ENCODE measurements around the gene EXOSC3.
"Not testable (repeated sequence)": the region's sequence is repeated elsewhere in the genome, so short reads cannot be mapped to it uniquely, and the experiment has no call there.

EXOSC3 gene

DNA sequence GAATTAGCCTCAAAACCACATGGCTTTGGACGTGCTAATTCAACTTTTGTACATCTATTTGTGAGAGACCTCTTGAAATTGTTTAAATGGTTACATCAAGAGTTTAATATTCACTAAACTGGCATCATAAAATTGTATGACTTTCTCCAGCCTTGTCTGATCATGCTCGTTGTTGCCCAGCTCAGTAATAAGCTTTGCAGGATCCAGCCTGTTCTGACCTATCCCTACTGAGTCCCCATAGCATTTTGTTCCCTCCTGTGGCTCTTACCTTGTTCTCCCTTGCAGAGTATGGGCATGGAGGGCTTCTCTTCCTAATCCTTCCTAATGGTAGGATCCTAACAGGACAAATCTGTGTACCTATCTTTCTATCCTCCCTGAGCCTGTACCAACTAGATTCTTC is 6.3 kb downstream of the EXOSC3 start:
- DNase-seq (ENCODE audit: extremely low spot score) = no peak
- ChIA-PET POLR2A (interaction anchor here (0.7 kb wide), 1 partner anchor 406 kb away, joined by 4 read pairs; no protein-coding TSS in a partner anchor), CTCF (no interaction called here)
- TF ChIP-seq, protein P1, sequence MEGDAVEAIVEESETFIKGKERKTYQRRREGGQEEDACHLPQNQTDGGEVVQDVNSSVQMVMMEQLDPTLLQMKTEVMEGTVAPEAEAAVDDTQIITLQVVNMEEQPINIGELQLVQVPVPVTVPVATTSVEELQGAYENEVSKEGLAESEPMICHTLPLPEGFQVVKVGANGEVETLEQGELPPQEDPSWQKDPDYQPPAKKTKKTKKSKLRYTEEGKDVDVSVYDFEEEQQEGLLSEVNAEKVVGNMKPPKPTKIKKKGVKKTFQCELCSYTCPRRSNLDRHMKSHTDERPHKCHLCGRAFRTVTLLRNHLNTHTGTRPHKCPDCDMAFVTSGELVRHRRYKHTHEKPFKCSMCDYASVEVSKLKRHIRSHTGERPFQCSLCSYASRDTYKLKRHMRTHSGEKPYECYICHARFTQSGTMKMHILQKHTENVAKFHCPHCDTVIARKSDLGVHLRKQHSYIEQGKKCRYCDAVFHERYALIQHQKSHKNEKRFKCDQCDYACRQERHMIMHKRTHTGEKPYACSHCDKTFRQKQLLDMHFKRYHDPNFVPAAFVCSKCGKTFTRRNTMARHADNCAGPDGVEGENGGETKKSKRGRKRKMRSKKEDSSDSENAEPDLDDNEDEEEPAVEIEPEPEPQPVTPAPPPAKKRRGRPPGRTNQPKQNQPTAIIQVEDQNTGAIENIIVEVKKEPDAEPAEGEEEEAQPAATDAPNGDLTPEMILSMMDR (IDR thresholded peaks at IDR 0.05; ENCODE audit: control extremely low read depth, extremely low read depth, low read depth, missing control alignments) = no peak

DNA sequence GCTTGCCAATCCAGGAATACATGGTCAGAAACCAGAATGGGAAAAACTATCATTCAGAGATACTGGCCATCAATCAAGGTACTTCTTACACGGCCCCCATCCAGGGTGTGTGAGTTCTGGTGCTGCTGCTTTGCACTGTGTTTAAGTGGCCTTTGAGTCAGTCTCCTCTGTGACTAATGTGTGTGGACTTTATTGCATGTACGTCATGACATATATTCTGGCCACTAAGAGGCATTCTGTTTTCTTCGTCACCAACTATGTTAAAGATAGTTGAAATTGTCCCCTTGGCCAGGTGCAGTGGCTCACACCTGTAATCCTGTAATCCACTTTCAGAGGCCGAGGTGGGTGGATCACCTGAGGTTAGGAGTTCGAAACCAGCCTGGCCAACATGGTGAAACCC is 8.5 kb downstream of the EXOSC3 start:
- ChIA-PET CTCF (interaction anchor here (0.9 kb wide), 1 partner anchor 8 kb away, joined by 3 read pairs; the partner anchor contains the start of gene EXOSC3), POLR2A (no interaction called here)
- TF ChIP-seq, protein P1 (IDR thresholded peaks at IDR 0.05; ENCODE audit: control extremely low read depth, extremely low read depth, low read depth, missing control alignments) = no peak
- DNase-seq (ENCODE audit: extremely low spot score) = no peak

DNA sequence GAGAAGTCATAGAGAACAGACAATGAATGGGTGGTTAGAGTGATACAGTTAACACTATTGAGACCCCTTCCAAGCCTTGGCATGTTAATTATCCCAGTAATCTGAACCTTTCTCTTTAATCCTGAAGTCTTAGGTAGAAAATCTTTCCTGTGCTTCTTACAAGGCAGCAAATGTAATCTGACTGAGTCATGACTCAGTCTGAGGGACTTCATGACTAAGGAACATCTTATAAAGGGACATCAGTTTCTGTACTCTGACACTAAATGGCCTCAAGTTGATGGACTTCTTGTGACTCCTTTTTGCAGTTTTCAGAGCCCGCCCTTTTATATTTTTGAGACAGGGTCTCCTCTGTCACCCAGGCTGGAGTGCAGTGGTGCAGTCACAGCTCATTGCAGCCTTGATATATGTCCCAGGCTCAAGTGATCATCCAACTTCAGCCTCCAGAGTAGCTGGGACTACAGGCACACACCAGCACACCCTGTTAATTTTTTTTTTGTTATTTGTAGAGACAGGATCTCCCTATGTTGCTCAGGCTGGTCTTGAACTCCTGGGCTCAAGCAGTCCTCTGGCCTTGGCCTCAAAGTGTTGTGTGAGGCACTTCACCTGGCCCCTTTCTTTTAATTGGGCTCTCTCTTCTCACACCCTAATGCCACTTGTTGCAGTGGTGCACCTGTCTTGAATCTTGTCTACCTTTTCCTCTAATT is 9.5 kb downstream of the EXOSC3 start:
- POLR2A ChIA-PET = no interaction called here
- TF ChIP-seq, protein P1 (IDR thresholded peaks at IDR 0.05; ENCODE audit: control extremely low read depth, extremely low read depth, low read depth, missing control alignments) = no peak
- DNase-seq (ENCODE audit: extremely low spot score) = no peak
- CTCF ChIA-PET = interaction anchor here (0.9 to 1.5 kb wide), 3 partner anchors 8 to 18 kb away, joined by 3 to 5 read pairs (median 3); partner anchors contain the start of gene EXOSC3

DNA sequence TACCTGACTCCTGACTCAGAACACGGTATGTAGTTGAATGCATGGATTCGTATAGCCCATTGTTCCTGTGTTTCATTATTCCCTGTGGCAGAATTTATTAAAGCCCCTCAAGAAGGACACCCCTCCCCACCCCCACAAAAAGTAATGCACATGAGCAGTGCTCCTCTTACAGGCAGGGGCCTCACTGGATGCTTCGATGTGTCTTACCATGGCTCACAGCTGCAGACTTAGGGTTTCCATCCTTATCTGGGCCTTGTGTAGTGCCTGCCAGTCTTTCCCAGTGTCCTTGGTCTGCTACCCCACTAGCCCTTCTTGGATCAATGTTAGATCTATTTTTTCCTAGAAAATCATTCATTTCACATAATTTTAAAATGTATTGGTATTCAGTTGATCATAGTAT is 14.9 kb downstream of the EXOSC3 start:
- no peak for DNase-seq (ENCODE audit: extremely low spot score)
- POLR2A ChIA-PET = interaction anchor here (0.7 kb wide), 1 partner anchor 31 kb away, joined by 5 read pairs; no protein-coding TSS in a partner anchor
- TF ChIP-seq, protein P1 (IDR thresholded peaks at IDR 0.05; ENCODE audit: control extremely low read depth, extremely low read depth, low read depth, missing control alignments) = no peak
- CTCF ChIA-PET = interaction anchor here (1.9 kb wide), 1 partner anchor 20 kb away, joined by 4 read pairs; no protein-coding TSS in a partner anchor

DNA sequence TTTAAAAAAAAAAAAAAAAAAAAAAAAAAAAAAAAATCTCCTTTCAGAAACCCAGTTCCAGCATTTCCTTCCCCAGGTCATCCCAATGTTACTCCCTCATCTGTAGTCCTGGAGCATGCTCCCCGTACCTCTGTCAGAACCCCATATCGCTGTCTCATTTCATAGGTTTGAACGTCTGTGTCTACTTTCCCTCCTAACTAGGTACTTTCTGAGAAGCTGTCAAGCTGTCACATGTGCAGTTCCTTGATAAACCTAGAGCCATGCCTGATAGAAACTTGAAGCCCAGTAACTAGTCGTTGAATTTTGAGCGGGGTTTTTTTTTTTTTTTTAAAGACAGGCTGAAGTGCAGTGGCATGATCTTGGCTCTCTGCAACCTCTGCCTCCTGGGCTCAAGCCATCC is 15.6 kb downstream of the EXOSC3 start:
- TF ChIP-seq, protein P1 (IDR thresholded peaks at IDR 0.05; ENCODE audit: control extremely low read depth, extremely low read depth, low read depth, missing control alignments) = no peak
- CTCF ChIA-PET = interaction anchor here (1.9 kb wide), 1 partner anchor 21 kb away, joined by 4 read pairs; no protein-coding TSS in a partner anchor
- no peak for DNase-seq (ENCODE audit: extremely low spot score)
- POLR2A ChIA-PET = interaction anchor here (0.7 to 1.3 kb wide), 2 partner anchors 16 to 32 kb away, joined by 3 to 5 read pairs; partner anchors contain the start of gene EXOSC3

DNA sequence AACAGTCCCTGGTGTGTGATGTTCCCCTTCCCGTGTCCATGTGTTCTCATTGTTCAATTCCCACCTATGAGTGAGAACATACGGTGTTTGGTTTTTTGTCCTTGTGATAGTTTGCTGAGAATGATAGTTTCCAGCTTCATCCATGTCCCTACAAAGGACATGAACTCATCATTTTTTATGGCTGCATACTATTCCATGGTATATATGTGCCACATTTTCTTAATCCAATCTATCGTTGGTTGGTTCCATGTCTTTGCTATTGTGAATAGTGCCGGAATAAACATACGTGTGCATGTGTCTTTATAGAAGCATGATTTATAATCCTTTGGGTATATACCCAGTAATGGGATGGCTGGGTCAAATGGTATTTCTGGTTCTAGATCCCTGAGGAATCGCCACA is 19.6 kb downstream of the EXOSC3 start:
- POLR2A ChIA-PET; CTCF ChIA-PET; DNase-seq (ENCODE audit: extremely low spot score): not testable (repeated sequence)

DNA sequence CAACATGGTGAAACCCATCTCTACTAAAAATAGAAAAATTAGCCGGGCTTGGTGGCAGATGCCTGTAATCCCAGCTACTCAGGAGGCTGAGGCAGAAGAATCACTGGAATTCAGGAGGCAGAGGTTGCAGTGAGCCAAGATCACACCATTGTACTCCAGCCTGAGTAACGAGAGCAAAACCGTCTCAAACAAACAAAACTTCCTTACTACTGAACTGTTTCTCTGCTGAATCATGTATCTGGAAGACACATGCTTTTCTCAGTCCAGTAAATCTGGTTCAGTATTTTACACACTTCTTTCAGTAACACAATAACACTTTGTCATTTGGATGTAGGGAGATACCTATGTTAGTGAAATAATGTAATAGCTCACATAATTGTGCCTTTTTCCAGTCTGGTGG is 23.4 kb downstream of the EXOSC3 start:
- no peak for DNase-seq (ENCODE audit: extremely low spot score)
- ChIA-PET POLR2A (no interaction called here), CTCF (interaction anchor here (1.4 kb wide), 1 partner anchor 23 kb away, joined by 3 read pairs; the partner anchor contains the start of gene EXOSC3)
- TF ChIP-seq, protein P1 (IDR thresholded peaks at IDR 0.05; ENCODE audit: control extremely low read depth, extremely low read depth, low read depth, missing control alignments) = no peak
